Measurements from ENCODE around the gene ADNP. TPM values are rescaled to one million over a fixed set of nuclear protein-coding genes. Genes with fewer than 3 reads are reported as not detected.

The ADNP gene
- total and polyA plus RNA-seq, 2 of the 13 experiments (the other 11 are each of a cell fraction or from before 2014, with no cell fraction given) = 21.0 to 21.5 TPM

DNA sequence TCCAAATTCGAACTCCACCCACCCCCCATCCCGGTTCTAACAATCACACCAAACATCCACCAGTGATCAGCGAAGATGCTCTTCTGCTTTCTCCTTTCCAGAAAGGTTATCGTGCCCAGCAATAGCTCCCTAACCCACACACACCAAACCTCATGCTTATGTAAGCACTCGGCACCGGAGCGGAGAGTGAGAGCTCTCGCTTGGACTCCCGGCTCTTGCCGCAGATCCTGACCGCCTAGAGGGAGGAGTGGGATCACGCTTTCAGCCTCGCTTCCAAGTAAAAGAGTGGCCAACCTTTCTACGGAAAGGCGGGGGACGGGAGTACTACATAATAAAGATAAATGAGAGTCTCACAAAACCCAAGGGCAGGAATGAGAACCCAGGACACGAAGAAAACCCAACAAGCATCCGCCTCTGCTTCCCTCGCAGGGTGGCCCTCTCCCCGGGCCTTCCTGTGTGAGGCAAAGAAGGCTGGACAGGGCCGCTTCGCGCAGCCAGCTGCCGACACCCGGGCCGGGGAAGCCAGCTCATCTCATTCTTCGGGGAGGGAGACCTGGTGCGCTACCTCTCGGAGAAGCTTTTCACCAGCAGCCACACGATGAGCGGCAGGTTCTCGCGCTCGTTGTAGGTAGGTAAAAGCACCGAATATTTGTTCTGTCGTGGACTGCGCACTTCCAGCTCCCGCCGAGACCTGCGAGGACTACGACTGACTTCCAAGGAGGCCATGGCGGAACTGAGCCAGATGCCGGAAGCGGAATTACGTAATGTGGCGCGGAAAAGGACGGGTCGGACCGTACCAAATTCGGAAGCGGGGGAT lies 26.8 kb upstream of the ADNP start, which contains the start of gene DPM1 (continued):
- TF ChIP-seq ZNF589 (CRISPR knock-in tag; conservative IDR thresholded peaks at IDR 0.05) (no peak), ZSCAN21 (CRISPR knock-in tag; IDR thresholded peaks at IDR 0.05; ENCODE audit: borderline replicate concordance) (peak; percentile 88), EP300 (IDR thresholded peaks at IDR 0.05; ENCODE audit: low read depth in 2 of 2, low read length in 2 of 2) (no peak; a peak in 1 of 4 replicates), EP300 (CRISPR knock-in tag; IDR thresholded peaks at IDR 0.05; ENCODE audit: borderline replicate concordance) (peak; percentile 31; the same call in 1 of the 2 replicates), NAIF1 (CRISPR knock-in tag; IDR thresholded peaks at IDR 0.05; ENCODE audit: borderline replicate concordance) (no peak; the same call in 1 of the 2 replicates), ZNF430 (CRISPR knock-in tag; IDR thresholded peaks at IDR 0.05) (peak; percentile 89), TCF7L2 (IDR thresholded peaks at IDR 0.05; ENCODE audit: low read depth, low read length) (no peak), ZZZ3 (CRISPR knock-in tag; IDR thresholded peaks at IDR 0.05; ENCODE audit: borderline replicate concordance) (peak; percentile 82; the same call in 1 of the 2 replicates), TMF1 (CRISPR knock-in tag; IDR thresholded peaks at IDR 0.05; ENCODE audit: low read depth) (no peak), ZNF564 (CRISPR knock-in tag; IDR thresholded peaks at IDR 0.05) (peak; percentile 45; the same call in 1 of the 2 replicates), GPN1 (CRISPR knock-in tag; IDR thresholded peaks at IDR 0.05; ENCODE audit: borderline replicate concordance) (peak; percentile 62; the same call in 1 of the 2 replicates), TOE1 (CRISPR knock-in tag; IDR thresholded peaks at IDR 0.05) (0 out of 2 replicates have a peak, but pooled peaks have one; percentile 22), TAF1 (CRISPR knock-in tag; IDR thresholded peaks at IDR 0.05) (peak; percentile 100), HNRNPUL1 (IDR thresholded peaks at IDR 0.05; ENCODE audit: low read depth, low read length) (no peak), PHF8 (CRISPR knock-in tag; IDR thresholded peaks at IDR 0.05) (peak; percentile 97), IKZF4 (CRISPR knock-in tag; IDR thresholded peaks at IDR 0.05; ENCODE audit: borderline replicate concordance, low read depth, not compliant biosample characterization) (peak; percentile 84), HOXA5 (CRISPR knock-in tag; IDR thresholded peaks at IDR 0.05) (no peak; the same call in 1 of the 2 replicates), ZNF619 (CRISPR knock-in tag; IDR thresholded peaks at IDR 0.05) (no peak), PCBP2 (optimal IDR thresholded peaks at IDR 0.05; ENCODE audit: low read depth, low read length, poor library complexity, severe bottlenecking) (no peak), ZNF460 (CRISPR knock-in tag; IDR thresholded peaks at IDR 0.05; ENCODE audit: borderline replicate concordance) (no peak), MED13 (CRISPR knock-in tag; IDR thresholded peaks at IDR 0.05) (no peak; the same call in 1 of the 2 replicates), RFX1 (IDR thresholded peaks at IDR 0.05) (no peak), HES4 (CRISPR knock-in tag; IDR thresholded peaks at IDR 0.05; ENCODE audit: borderline replicate concordance) (peak; percentile 83; the same call in 1 of the 2 replicates), ZNF143 (CRISPR knock-in tag; IDR thresholded peaks at IDR 0.05) (no peak; the same call in 1 of the 2 replicates), PPARG (CRISPR knock-in tag; conservative IDR thresholded peaks at IDR 0.05) (no peak; the same call in none of the 2 replicates), REXO4 (CRISPR knock-in tag; IDR thresholded peaks at IDR 0.05; ENCODE audit: borderline replicate concordance) (no peak), ZSCAN31 (CRISPR knock-in tag; IDR thresholded peaks at IDR 0.05; ENCODE audit: low read depth) (peak; percentile 66), ZSCAN9 (CRISPR knock-in tag; IDR thresholded peaks at IDR 0.05; ENCODE audit: borderline replicate concordance) (no peak)
- TF ChIP-seq, protein P1, sequence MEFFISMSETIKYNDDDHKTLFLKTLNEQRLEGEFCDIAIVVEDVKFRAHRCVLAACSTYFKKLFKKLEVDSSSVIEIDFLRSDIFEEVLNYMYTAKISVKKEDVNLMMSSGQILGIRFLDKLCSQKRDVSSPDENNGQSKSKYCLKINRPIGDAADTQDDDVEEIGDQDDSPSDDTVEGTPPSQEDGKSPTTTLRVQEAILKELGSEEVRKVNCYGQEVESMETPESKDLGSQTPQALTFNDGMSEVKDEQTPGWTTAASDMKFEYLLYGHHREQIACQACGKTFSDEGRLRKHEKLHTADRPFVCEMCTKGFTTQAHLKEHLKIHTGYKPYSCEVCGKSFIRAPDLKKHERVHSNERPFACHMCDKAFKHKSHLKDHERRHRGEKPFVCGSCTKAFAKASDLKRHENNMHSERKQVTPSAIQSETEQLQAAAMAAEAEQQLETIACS (CRISPR knock-in tag; IDR thresholded peaks at IDR 0.05) = no peak
- TF ChIP-seq, protein P2, sequence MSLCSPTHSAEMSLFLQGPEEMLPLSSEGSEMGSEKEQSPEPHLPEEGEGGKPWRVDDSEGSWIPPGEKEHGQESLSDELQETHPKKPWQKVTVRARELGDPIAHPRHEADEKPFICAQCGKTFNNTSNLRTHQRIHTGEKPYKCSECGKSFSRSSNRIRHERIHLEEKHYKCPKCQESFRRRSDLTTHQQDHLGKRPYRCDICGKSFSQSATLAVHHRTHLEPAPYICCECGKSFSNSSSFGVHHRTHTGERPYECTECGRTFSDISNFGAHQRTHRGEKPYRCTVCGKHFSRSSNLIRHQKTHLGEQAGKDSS (CRISPR knock-in tag; IDR thresholded peaks at IDR 0.05; ENCODE audit: borderline replicate concordance, low read depth) = peak; percentile 31; the same call in 1 of the 2 replicates

Measured in HepG2 (cell line).